ENCODE data around the gene CCT3. TPM values are rescaled to one million over a fixed set of nuclear protein-coding genes. Genes with fewer than 3 reads are reported as not detected.

Gene CCT3
- total and polyA plus RNA-seq, 2 experiments from 2014 or later = 405 to 618 TPM

- TF ChIP-seq CTCF (conservative IDR thresholded peaks at IDR 0.05; ENCODE audit: low read depth in 2 of 2) (no peak), EZH2 (IDR thresholded peaks at IDR 0.05; ENCODE audit: low read depth, unreplicated experiment) (no peak), NANOG (IDR thresholded peaks at IDR 0.05; ENCODE audit: borderline replicate concordance) (no peak), STAT1 (IDR thresholded peaks at IDR 0.05; ENCODE audit: unreplicated experiment) (no peak), POLR2AphosphoS5 (IDR thresholded peaks at IDR 0.05; ENCODE audit: low read depth) (no peak), CREB1 (CRISPR knock-in tag; IDR thresholded peaks at IDR 0.05; ENCODE audit: low read depth) (no peak), ZNF114 (CRISPR knock-in tag; IDR thresholded peaks at IDR 0.05) (no peak), JUNB (IDR thresholded peaks at IDR 0.05; ENCODE audit: unreplicated experiment) (no peak), EZH2phosphoT487 (IDR thresholded peaks at IDR 0.05; ENCODE audit: unreplicated experiment) (no peak)
Measured at GRCh38 chr1:156382561-156382960, 44.5 kb upstream of the CCT3 start (continued).

- no peaks in the 10 kb centered on the region for H3K79me2 ChIP-seq (replicated peaks; ENCODE audit: insufficient read depth)
- H3K4me1 ChIP-seq (ENCODE audit: insufficient read depth) = 0 out of 2 replicates have a peak, but pooled peaks cover 3% of the 10 kb centered on the region
- ATAC-seq (peak; percentile 33), DNase-seq (ENCODE audit: low spot score) (peak; percentile 71)
- H3K36me3 ChIP-seq (ENCODE audit: insufficient read depth) = no peaks in the 10 kb centered on the region
- TF ChIP-seq CTCF (conservative IDR thresholded peaks at IDR 0.05; ENCODE audit: low read depth in 2 of 2) (peak in 1 of 2 experiments; percentile 19; a peak in 1 of 4 replicates), EZH2 (IDR thresholded peaks at IDR 0.05; ENCODE audit: low read depth, unreplicated experiment) (no peak)
- no peak overlapping the region for H3K4me3 ChIP-seq
- H3K4me2 ChIP-seq = no peak overlapping the region
- H3K9me2 ChIP-seq (ENCODE audit: insufficient read depth) = no peaks in the 10 kb centered on the region
- no peaks in the 10 kb centered on the region for H3K9me3 Mint-ChIP-seq
- no peak overlapping the region; the same call in 2 of the 3 replicates for H3K4me3 Mint-ChIP-seq
- 0 out of 2 replicates have a peak overlapping the region, but pooled peaks have one; percentile 57 for H3K27ac ChIP-seq (ENCODE audit: low read depth)
- no peaks in the 10 kb centered on the region for H3K27me3 ChIP-seq (ENCODE audit: insufficient read depth)
- H3F3A ChIP-seq (replicated peaks; ENCODE audit: low read depth) = no peaks in the 10 kb centered on the region; the same call in 1 of the 2 replicates
- H4K20me1 ChIP-seq (replicated peaks; ENCODE audit: insufficient read depth) = no peaks in the 10 kb centered on the region
- H2AFZ ChIP-seq = no peak overlapping the region
- no peaks in the 10 kb centered on the region for H3K36me3 Mint-ChIP-seq (ENCODE audit: low read depth)
- H3K27ac Mint-ChIP-seq = no peak overlapping the region
- peaks cover 19% of the 10 kb centered on the region for H3K27me3 Mint-ChIP-seq (ENCODE audit: insufficient read depth, low read depth, poor library complexity)
- H3K4me1 Mint-ChIP-seq = peaks cover 9% of the 10 kb centered on the region; the same call in 2 of the 3 replicates
Measured at GRCh38 chr1:156379420-156380165, 41.5 kb upstream of the CCT3 start.

All from GM23338 (cell line).